ENCODE data around the gene PCGF6.
"Not testable (repeated sequence)": the region's sequence is repeated elsewhere in the genome, so short reads cannot be mapped to it uniquely, and the experiment has no call there.

The PCGF6 gene

GRCh38 chr10:103350517-103351260 is at the start of gene PCGF6:
Gene PCGF6, minus strand, starts transcription at chr10:103351140. Its CDS starts 74 bp downstream, at chr10:103351066.
- no peak for DNase-seq

GRCh38 chr10:103397191-103397825 is 46.4 kb upstream of the PCGF6 start:
- DNase-seq, result no peak

- no peak for DNase-seq
These were observed 45.8 kb upstream of the PCGF6 start for GRCh38 chr10:103396789-103397087.

- peak; percentile 78 for DNase-seq
These were observed 45.3 kb upstream of the PCGF6 start, which contains the start of the genes ATP5MK and PDCD11 for GRCh38 chr10:103396067-103396788. Gene ATP5MK, minus strand, starts transcription at chr10:103396475. Its CDS starts 4,018 bp downstream, at chr10:103392457. Gene PDCD11, plus strand, starts transcription at chr10:103396626. Its CDS starts 1,801 bp downstream, at chr10:103398427.

GRCh38 chr10:103395754-103396066 is 44.8 kb upstream of the PCGF6 start:
- no peak for DNase-seq

GRCh38 chr10:103394180-103394579 is 43.2 kb upstream of the PCGF6 start:
- no peak for DNase-seq

GRCh38 chr10:103382769-103383168 is 31.8 kb upstream of the PCGF6 start:
- no peak for DNase-seq

- no peak for DNase-seq
These were observed 23.3 kb upstream of the PCGF6 start for GRCh38 chr10:103374263-103374662.

GRCh38 chr10:103373544-103373943 is 22.6 kb upstream of the PCGF6 start:
- no peak for DNase-seq

GRCh38 chr10:103367782-103368518 is 17.0 kb upstream of the PCGF6 start, which contains the start of gene TAF5:
Gene TAF5, plus strand, starts transcription at chr10:103367976. Its CDS starts 14 bp downstream, at chr10:103367990.
- peak; percentile 79 for DNase-seq

- DNase-seq, result no peak
These were observed 16.4 kb upstream of the PCGF6 start for GRCh38 chr10:103367379-103367781.

GRCh38 chr10:103360791-103361190 is 9.9 kb upstream of the PCGF6 start:
- DNase-seq, result not testable (repeated sequence)

GRCh38 chr10:103359493-103359892 is 8.6 kb upstream of the PCGF6 start:
- DNase-seq, result not testable (repeated sequence)

GRCh38 chr10:103355906-103356599 is 5.1 kb upstream of the PCGF6 start:
- DNase-seq, result no peak

- not testable (repeated sequence) for DNase-seq
These were observed 3.6 kb upstream of the PCGF6 start for GRCh38 chr10:103354567-103354966.

- no peak for DNase-seq
These were observed 2.3 kb upstream of the PCGF6 start for GRCh38 chr10:103353281-103353680.

- DNase-seq, result no peak
These were observed 794 bp downstream of the PCGF6 start for GRCh38 chr10:103350175-103350516.

- DNase-seq, result no peak
These were observed 14.6 kb downstream of the PCGF6 start for GRCh38 chr10:103336370-103336769.

- no peak for DNase-seq
These were observed 16.4 kb downstream of the PCGF6 start for GRCh38 chr10:103334567-103334966.

- DNase-seq, result no peak
These were observed 16.9 kb downstream of the PCGF6 start for GRCh38 chr10:103333934-103334520.

GRCh38 chr10:103327906-103328305 is 23.0 kb downstream of the PCGF6 start:
- no peak for DNase-seq

- no peak for DNase-seq
These were observed 34.9 kb downstream of the PCGF6 start for GRCh38 chr10:103316087-103316486.

All from NCI-H2029 treated with DMSO at 0.1 percent for 48 hours (cell line).